Fibroblast of villous mesenchyme (primary cell): Measurements from ENCODE around the gene OR6C68. TPM values are rescaled to one million over a fixed set of nuclear protein-coding genes. Genes with fewer than 3 reads are reported as not detected.
"Not testable (repeated sequence)": the region's sequence is repeated elsewhere in the genome, so short reads cannot be mapped to it uniquely, and the experiment has no call there.

ENCODE experiments used
- DNase-seq: peaks from one replicate; pipeline ENCODE4 v3.0.0-alpha.2; 2010; ENCODE audit warnings: low read depth
- H3K4me3 ChIP-seq: 2 replicates; pipeline ENCODE4 v1.5.1; 2011; ENCODE audit warnings: low read depth, mild to moderate bottlenecking, low read length
- CTCF ChIP-seq: IDR thresholded peaks from 2 replicates; pipeline ENCODE4 v1.5.1; 2012; ENCODE audit warnings: low read depth, mild to moderate bottlenecking, low read length; ENCODE audit not compliant: insufficient read depth
- total RNA-seq: library from RNA; depleted of rRNA; stranded (reverse); fragments of >200 nt; gene quantifications from 2 replicates; pipeline ENCODE4 v1.2.3, GENCODE V29; 2012

Gene OR6C68
- total RNA-seq, 1 donor = not detected

DNA sequence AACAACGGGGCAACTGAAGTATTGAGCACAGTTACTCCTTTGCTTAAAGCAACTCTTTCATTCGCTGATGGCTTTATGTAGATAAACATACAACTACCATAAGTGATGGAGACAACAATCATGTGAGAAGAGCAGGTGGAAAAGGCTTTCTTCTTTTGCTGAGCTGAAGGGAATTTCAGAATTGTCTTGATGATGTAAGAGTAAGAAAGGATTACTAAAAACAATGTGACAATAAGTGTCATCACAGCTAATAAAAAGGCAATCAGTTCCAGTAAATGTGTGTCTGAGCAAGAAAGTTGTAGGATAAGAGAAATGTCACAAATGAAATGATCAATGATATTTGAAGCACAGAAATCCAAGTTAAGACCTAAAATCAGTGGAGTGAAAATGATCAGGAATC is 22.9 kb upstream of the OR6C68 start:
- DNase-seq = no peak
- no peak for TF ChIP-seq CTCF

DNA sequence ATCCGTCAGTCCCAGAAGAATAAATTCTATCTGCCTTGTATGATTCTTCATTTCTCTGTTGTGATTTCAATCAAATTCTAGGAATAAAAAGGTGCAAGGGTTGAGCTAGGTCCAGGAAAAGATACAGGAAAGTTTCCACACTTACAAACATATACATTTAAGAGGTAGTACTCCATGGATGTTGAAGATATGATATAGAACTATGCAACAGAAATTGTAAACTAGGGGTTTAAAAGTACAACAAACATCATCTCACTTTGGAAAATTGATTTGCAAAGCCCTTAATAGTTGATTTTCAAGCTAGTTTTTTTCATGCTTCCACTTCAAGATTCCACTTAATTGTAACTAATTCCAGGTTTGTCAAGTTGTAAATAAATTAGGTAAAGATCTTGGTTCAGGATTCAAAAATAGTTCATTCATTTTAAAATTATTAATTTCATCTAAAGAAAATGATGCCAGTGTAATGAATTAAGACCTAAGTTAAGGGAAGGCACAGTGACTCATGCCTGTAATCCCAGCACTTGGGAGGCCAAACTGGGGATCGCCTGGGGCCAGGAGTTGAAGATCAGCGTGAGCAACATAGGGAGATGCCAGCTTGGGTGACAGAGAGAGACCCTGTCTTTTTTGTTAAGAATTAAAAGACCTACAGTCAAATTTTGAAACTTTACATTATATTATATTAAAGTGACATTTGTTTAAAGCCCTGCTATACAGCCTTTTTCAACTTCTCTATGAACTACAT is 21.9 kb upstream of the OR6C68 start, which contains the start of gene OR6C70:
OR6C70 (minus strand) TSS at position 51 of the 742 bp plus-strand sequence; CDS start at position 51, 0 bp downstream.
- no peak within 1 kb of the TSS for H3K4me3 ChIP-seq
- no peak for TF ChIP-seq CTCF
- DNase-seq = no peak

More for the DNA sequence above, 22.9 kb upstream of the OR6C68 start:
- H3K4me3 ChIP-seq = no peak overlapping the region

GRCh38 chr12:55472264-55472663 is 19.9 kb upstream of the OR6C68 start:
- DNase-seq = no peak
- TF ChIP-seq CTCF = no peak
- no peak overlapping the region for H3K4me3 ChIP-seq

- not testable (repeated sequence) for H3K4me3 ChIP-seq, DNase-seq
Measured at GRCh38 chr12:55479136-55479535, 13.0 kb upstream of the OR6C68 start.

DNA sequence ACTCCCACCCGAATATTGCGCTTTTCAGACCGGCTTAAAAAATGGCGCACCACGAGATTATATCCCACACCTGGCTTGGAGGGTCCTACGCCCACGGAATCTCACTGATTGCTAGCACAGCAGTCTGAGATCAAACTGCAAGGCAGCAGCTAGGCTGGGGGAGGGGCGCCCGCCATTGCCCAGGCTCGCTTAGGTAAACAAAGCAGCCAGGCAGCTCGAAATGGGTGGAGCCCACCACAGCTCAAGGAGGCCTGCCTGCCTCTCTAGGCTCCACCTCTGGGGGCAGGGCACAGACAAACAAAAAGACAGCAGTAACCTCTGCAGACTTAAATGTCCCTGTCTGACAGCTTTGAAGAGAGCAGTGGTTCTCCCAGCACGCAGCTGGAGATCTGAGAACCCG is 7.9 kb upstream of the OR6C68 start:
- not testable (repeated sequence) for DNase-seq, H3K4me3 ChIP-seq

GRCh38 chr12:55495490-55495889 is 3.3 kb downstream of the OR6C68 start:
- DNase-seq = no peak

DNA sequence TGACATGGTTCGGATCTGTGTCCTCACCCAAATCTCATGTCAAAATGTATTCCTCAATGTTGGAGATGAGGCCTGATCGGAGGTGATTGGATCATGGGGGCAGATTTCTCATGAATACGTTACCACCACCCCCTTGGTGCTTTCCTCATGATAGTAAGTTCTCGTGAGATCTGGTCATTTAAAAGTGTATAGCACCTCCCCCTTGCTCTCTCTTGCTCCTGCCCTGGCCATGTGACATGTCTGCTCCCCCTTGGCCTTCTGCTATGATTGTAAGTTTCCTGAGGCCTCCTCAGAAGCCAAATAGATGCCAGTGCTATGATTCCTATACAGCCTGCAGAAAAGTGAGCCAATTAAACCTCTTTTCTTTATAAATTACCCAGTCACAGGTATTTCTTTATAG is 7.1 kb downstream of the OR6C68 start:
- TF ChIP-seq CTCF = no peak
- no peak overlapping the region for H3K4me3 ChIP-seq
- DNase-seq = no peak

More at GRCh38 chr12:55495490-55495889, 3.3 kb downstream of the OR6C68 start:
- TF ChIP-seq CTCF = no peak
- H3K4me3 ChIP-seq = no peak overlapping the region

DNA sequence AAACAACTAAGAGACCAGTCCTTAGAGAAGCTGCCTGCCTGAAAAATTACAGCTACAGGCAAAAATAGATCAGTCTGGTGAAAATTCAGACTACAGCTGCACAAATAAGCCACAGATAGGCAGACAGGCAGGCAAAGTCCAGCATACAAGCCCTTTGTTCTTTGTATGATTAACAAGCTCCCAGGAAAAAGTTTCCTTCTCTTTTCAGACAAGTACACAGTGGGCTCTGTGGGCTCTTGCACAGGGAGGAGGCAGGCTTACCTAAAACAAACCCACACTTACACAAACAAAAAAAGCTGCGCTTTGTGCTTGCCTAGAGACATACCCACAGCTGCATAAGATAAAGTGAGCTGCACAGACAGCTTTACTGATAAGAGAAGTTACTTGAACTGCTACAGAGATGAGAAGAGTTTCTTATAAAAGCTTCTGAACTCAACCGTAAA is 7.7 kb downstream of the OR6C68 start:
- H3K4me3 ChIP-seq = no peak overlapping the region
- TF ChIP-seq CTCF = no peak
- no peak for DNase-seq
